Stimulated activated CD8-positive, alpha-beta memory T cell treated with anti-CD3 and anti-CD28 coated beads, Interleukin-7, amount 100 ng/mL, for 48 hours (primary cell): ENCODE data around the gene GINS1.
"Not testable (repeated sequence)": the region's sequence is repeated elsewhere in the genome, so short reads cannot be mapped to it uniquely, and the experiment has no call there.

Experiments
- DNase-seq, 2 donors: peaks; one replicate each; pipeline ENCODE4 v3.0.0-alpha.2; 2020; ENCODE audit warnings: low read depth in 1 of 2; ENCODE audit errors: extremely low read depth in 1 of 2

The GINS1 gene

GRCh38 chr20:25473297-25473696 lies 65.8 kb downstream of the GINS1 start:
- DNase-seq, result not testable (repeated sequence)

GRCh38 chr20:25476106-25477013 lies 68.9 kb downstream of the GINS1 start:
- no peak for DNase-seq

DNA sequence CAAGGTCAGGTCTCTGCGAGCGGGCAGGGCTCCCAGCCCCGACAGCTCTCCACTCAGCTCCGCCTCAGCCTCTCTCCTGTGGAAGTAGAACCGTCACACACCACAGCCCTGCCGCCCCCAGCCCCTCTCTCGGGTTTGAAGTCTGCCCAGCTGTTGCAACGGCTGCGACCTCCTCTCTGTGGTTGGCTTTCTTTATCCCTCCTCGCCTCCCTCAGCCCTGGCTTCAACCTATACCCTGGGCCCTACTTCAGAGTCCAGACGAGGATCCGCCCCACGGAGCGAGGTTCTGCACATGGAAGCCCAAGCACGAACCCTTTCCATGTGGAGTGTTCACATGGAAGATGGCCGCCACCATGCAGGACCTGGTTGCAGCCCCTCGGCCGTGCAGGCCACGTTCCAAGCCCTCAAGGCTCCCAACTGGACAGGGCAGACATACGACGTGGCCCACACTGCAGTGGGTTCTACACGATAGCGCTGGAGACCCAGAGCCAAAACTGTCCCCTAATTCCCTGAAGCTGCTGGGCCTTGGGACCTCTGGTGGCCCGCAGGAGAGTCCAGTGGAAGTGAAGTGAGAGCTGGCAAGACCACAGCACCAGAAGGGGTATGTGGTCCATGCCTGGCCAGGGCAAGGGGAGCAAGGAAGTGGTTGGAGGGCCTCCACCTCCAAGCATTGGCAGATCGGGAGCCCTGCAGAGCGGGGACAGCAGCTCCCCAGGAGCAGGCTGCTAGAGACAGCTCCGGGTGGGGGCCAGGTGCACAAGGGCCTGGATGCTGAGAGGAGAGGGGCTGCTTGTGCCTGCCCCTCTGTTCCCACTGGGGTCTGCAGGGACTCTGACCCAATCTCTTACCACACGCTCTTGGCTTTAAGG lies 69.8 kb downstream of the GINS1 start:
- no peak for DNase-seq

DNA sequence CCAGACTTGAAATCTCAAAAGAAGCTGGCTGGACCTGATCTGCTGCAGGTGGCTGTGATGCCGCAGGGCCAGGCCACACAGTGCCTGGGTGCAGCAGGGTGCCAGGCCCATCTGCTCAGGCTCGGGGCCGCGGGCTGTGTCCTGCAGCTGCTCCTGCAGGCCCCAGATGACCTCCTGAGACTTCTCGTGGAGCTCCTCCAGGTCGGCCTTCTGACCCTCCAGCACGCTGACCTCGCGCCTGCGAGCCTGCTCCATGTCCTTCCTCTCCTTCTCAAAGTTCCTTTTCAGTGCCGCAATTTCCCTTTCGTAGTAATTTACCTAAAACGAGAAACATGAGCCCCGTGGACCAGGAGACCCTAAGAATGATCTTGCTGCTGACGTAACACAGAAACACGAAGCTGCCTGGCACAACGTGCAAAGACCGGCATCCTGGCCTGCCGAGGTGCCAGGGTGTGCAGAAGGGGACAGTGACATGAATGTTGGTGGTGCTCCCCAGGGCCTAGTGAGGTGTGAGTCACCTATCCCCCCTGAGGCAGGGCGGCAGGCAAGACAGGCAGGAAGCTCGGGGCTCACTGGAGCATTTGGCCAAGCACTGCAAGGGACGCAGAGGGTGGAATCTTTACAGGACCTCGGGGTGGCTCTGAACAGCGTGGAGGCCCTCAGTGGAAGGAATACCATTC lies 71.6 kb downstream of the GINS1 start:
- DNase-seq, result no peak

DNA sequence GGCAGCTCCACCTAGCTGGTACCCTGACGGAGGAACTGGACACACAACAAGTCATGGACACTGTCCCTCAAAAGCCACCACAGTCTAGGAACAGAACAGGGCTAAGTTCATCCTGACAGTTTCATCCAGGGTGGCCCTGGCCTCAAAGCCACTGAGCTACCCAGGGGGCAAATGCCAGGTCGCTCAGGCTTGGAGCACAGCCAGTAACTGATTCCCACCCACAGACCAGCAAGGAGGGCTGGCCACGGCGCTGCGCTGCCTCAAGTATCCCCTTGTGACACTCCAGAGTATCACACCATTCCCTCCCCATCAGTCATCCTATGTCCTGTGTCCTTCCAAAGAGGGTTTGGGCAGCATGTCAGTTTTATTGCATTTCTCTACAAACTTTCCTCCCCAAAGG lies 72.2 kb downstream of the GINS1 start:
- DNase-seq, result no peak

GRCh38 chr20:25480156-25480555 lies 72.7 kb downstream of the GINS1 start:
- no peak for DNase-seq

DNA sequence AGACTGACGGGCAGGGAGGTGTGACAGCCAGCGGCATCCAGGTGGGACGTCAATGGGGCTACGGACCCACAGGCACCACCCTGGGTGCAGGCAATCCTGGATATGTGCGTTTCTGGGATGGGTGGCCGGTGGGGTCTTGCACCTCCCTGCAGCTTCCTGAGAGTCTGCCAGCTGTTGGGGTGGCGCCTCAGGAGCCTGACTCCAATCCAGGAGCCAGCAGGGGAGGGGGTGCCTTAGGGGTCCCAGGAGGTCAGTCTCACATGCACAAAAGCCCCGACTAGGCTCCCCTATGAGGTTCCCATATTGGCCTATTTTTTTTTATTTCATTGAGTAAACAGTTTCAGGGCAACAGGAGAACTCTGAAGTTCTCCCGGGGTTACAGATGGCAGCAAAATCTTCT lies 73.3 kb downstream of the GINS1 start:
- no peak for DNase-seq

GRCh38 chr20:25481235-25481917 lies 73.9 kb downstream of the GINS1 start:
- no peak for DNase-seq

DNA sequence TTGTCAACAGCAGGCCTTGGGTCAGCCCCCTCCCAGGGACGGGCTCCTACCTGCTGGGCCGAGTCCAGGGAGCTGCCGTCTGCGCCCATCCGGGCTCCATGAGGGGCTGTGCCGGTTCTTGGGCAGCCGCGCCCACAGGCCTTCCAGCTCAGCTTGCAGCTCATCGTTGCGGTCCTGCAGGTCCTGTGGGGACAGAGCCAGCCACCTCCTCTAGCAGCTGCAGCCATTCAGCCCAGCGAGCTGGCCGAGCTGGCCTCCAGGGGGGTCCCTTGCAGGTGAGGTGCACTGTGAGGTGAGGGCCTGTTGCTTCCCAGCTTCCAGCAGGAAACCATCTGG lies 74.4 kb downstream of the GINS1 start:
- no peak for DNase-seq

DNA sequence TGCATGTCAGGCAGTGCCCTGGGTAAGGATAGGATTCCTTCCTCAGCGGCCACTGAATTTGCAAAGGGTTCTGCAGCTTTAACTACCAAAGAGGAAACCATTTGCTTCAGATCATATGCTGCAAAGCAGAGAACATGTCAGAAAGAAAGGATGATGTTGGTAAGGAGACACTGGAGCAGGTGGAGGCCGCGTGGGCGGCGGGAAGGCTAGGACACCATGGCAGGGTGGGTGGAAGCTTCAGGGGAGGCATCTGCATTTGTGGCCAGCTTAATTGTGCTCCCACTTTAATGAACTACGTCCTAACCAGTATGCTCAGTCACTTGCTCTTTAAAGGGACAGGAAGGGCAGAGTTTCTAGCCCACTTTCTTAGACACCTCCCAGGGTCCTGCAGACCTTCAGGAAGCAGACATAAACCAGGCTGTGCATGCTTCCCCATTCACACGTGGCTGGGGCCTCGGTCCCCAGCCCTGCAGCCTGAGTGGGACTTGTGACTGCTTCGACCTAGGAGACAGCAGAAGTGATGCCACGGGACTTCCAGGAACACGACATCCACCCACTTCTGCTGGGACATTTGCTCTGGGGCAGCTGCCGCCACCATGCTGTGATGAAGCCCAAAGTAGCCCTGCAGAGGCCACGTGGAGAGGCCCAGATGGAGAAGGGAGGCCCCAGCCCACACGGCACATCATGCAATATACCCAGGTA lies 76.1 kb downstream of the GINS1 start:
- no peak for DNase-seq

GRCh38 chr20:25484224-25484846 lies 76.9 kb downstream of the GINS1 start:
- DNase-seq, result no peak

DNA sequence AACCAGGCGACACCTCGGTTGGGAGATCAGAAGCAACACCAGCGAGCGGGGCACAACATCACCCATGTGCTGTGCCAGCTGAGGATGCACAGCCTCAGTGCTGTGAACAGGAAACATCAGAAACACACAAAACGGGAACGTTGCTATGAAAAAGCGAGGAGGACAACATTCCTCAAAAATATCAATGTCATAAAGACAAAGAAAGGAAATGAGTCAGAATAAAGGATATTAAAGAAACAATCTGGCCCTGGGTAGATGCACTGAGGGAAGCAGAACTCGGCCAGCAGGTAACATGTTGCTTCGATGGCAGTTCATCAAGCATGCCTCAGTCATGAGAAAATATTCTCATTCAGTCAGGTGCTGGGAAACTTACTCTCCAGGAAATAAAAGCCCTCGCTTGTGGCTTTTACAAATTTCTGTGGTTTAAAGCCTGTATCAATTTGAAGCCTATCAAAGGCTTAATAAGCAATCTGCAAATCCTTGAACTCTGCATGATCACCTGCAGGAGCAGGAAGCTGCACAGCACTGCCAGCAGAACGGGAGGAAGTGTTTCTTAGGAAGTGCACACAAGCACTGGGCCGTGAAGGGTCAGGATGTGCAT lies 77.5 kb downstream of the GINS1 start:
- no peak for DNase-seq

DNA sequence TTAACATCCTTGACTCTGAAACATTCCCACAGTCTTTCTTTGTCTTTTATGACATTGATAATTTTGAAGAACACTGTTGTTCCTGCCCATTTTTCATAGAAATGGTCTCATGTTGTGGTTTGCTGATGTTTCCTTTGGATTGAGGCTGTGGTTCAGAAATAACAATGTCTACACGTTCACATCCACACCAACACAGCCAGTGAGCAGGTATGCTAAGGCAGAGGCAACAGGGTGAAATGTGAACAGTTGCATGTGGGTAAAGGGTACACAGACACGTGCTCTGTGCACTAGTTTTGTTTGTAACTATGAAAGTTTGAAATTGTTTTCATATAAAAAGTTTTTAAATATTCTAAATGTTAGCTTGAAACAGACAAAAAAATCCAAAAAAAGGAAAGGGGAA lies 78.4 kb downstream of the GINS1 start:
- DNase-seq, result no peak

GRCh38 chr20:25486377-25486776 lies 78.9 kb downstream of the GINS1 start:
- DNase-seq, result no peak

DNA sequence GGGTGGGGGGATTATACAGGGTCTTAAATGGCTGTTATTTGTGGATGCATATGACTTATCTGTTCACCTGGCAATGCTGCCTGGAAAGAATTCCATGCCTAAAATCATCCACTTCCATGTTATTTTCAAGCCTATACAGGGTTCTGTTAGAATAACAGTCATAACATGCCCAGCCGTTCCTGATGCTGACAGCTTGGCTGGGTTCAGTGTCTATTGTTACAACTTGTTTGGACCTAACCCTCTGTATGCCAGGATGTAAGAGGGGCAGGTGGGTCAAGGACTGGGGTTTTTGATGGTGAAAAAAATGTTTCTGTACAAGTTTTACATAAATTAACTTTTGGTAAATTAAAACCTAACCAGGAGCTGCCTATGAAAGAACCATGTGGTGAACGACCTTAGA lies 79.8 kb downstream of the GINS1 start:
- no peak for DNase-seq

DNA sequence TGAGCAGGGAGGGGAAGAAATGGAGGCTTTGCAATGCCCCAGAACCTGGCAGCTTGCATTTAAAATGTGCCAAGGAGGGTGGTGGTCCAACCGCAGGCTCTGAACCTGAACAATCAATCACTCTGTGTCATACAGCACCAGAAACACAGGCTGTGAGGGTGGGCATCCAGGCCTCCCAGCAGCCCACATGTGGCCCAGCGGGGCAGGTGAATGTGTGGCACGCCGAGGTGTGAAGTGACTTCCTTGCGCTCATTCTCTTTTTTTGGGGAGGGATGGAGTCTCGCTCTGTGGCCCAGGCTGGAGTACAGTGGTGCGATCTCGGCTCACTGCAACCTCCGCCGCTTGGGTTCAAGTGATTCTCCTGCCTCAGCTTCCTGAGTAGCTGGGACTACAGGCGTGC lies 80.5 kb downstream of the GINS1 start:
- no peak for DNase-seq

GRCh38 chr20:25489221-25489871 lies 81.9 kb downstream of the GINS1 start:
- no peak for DNase-seq

- DNase-seq, result no peak
These were observed 83.4 kb downstream of the GINS1 start for GRCh38 chr20:25490656-25491445.
